Activated naive CD4-positive, alpha-beta T cell treated with anti-CD3 and anti-CD28 coated beads for 36 hours (primary cell): ENCODE measurements around the gene IRAK2. TPM values are rescaled to one million over a fixed set of nuclear protein-coding genes. Genes with fewer than 3 reads are reported as not detected.
A peak's percentile ranks its signal among the peaks of the same experiment; 100 is the strongest.

Source experiments
- CTCF ChIA-PET: fragments of 350-600 bp; sonication (Branson Sonifier 250); formaldehyde crosslinking; loops from one replicate; lab custom pipeline; 2021; ENCODE audit warnings: antibody characterized with exemption; lab: Charles Lee
- DNase-seq: peaks from one replicate; pipeline ENCODE4 v3.0.0-alpha.2; 2020
- H3K27ac Mint-ChIP-seq: one replicate; pipeline ENCODE4 v1.8.0; 2021; ENCODE audit warnings: mild to moderate bottlenecking, mixed read lengths
- H3K27me3 Mint-ChIP-seq: one replicate; pipeline ENCODE4 v1.8.0; 2021; ENCODE audit warnings: low read depth, mixed read lengths
- H3K36me3 Mint-ChIP-seq: one replicate; pipeline ENCODE4 v1.8.0; 2021; ENCODE audit warnings: low read depth, mixed read lengths
- H3K4me1 Mint-ChIP-seq: one replicate; pipeline ENCODE4 v1.8.0; 2021; ENCODE audit warnings: low read depth, mixed read lengths
- H3K4me3 Mint-ChIP-seq: one replicate; pipeline ENCODE4 v1.8.0; 2021; ENCODE audit warnings: mild to moderate bottlenecking, moderate library complexity, mixed read lengths
- H3K9me3 Mint-ChIP-seq: one replicate; pipeline ENCODE4 v1.8.0; 2021; ENCODE audit warnings: mixed read lengths
- intact Hi-C: fragments of 100-400 bp; cut with micrococcal nuclease; formaldehyde crosslinking; loops from one replicate; pipeline ENCODE4 v1.15.1; 2023
- total RNA-seq, 2 experiments: library from RNA; stranded (reverse); gene quantifications; one replicate each; pipeline ENCODE4 v1.2.3, GENCODE V29; 2021

IRAK2 gene
- total RNA-seq, 2 experiments from 2014 or later = 6.4 to 6.9 TPM

DNA sequence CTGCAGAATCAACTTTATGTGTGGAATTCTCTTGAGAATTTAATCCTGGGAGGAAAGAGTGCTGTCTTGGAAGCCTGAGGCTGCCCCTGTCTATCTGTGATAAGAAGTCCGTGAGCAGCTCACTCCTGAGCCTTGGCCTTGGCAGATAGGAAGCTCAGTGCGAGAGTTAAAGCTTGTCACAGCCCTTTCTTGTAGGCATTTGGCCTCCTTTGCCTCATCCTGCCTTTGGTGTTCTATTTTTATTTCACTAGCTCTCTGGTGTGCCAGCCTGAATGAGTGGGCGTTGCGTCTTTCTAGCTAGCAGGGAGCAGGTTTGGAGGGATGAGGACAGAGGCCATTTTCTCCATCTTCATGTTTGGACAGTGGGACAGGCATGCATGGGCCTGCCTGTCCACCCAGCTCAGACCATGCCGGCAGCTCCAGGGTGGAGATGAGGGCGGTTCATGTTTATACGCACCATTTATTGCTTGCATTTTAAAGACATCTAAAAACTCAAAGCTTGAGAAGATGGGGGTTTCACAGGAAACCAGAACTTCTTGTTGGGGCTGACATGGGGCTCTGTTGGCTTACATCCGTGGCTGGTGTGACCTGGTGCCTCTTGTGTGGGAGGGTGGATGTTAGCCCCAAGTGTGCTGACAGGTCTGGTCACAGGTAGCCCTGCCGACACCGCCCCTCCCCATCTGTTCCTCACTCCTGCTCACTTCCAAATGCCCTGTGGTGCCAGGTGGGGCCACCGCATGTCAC lies 29.8 kb downstream of the IRAK2 start:
- CTCF ChIA-PET = interaction anchor here (0.6 to 4.1 kb wide), 7 partner anchors 10 to 402 kb away, joined by 3 to 19 read pairs (median 3); partner anchors contain the start of gene ARPC4
- intact Hi-C loops = loop anchor here (5.0 kb wide), 2 partner anchors 243 to 797 kb away; partner anchors contain the start of gene SETD5
- Mint-ChIP-seq H3K27me3 (no peaks in the 10 kb centered on the region), H3K27ac (peak overlapping the region; percentile 96), H3K9me3 (no peaks in the 10 kb centered on the region), H3K36me3 (no peaks in the 10 kb centered on the region), H3K4me1 (peaks cover 89% of the 10 kb centered on the region), H3K4me3 (peak overlapping the region; percentile 32)
- peak; percentile 78 for DNase-seq

GRCh38 chr3:10195366-10196089 lies 30.8 kb downstream of the IRAK2 start:
- DNase-seq = no peak
- Mint-ChIP-seq H3K9me3 (no peaks in the 10 kb centered on the region), H3K4me3 (peak overlapping the region; percentile 32), H3K27me3 (no peaks in the 10 kb centered on the region), H3K36me3 (no peaks in the 10 kb centered on the region), H3K27ac (peak overlapping the region; percentile 96), H3K4me1 (peaks cover 85% of the 10 kb centered on the region)
- CTCF ChIA-PET = interaction anchor here (1.0 to 4.1 kb wide), 5 partner anchors 9 to 403 kb away, joined by 3 to 19 read pairs (median 4); partner anchors contain the start of gene ARPC4
- intact Hi-C loops = no loop called here

DNA sequence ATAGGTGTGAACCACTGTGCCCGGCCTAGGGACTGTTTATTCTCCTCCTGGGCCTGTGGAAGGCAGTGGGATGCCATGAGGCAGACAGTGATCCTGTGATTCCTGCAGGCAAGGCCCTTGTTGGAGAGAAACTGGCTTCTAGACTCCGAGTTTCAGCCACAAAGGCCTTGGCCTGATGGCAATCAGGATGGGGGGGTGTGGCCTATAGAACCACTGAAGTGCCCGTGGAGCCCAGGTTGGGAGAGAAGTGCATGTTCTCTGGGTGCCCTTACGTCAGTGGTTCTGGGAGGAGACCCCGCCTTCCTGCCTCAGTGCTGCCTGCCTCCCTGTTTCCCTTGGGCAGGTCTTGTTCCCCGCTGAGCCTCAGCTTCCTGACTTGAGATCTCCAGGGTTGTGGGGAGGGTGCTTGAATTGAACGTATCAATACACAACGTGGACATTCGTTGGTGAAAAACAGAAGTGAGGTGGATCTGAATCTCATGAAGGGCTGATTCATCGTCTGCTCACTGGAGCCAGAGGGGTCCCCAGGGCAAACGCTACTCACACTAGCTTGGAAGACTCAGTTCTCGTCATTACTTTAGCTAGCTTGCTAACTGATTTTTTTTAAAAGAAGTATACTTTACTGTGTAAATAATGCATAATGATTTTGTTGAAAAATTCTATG lies 31.8 kb downstream of the IRAK2 start:
- Mint-ChIP-seq H3K27ac (peak overlapping the region; percentile 98), H3K9me3 (no peaks in the 10 kb centered on the region), H3K4me3 (no peak overlapping the region), H3K27me3 (no peaks in the 10 kb centered on the region), H3K4me1 (peaks cover 78% of the 10 kb centered on the region), H3K36me3 (no peaks in the 10 kb centered on the region)
- DNase-seq = no peak
- intact Hi-C loops = no loop called here
- CTCF ChIA-PET = interaction anchor here (1.1 kb wide), 1 partner anchor 33 kb away, joined by 3 read pairs; no protein-coding TSS in a partner anchor

GRCh38 chr3:10198226-10198625 lies 33.5 kb downstream of the IRAK2 start:
- H3K36me3 Mint-ChIP-seq = peaks cover 6% of the 10 kb centered on the region
- no peak for DNase-seq
- H3K27me3 Mint-ChIP-seq = no peaks in the 10 kb centered on the region
- intact Hi-C loops = loop anchor here (2.0 kb wide), 1 partner anchor 33 kb away; the partner anchor contains the start of gene IRAK2
- H3K4me3 Mint-ChIP-seq = no peak overlapping the region
- no peaks in the 10 kb centered on the region for H3K9me3 Mint-ChIP-seq
- peak overlapping the region; percentile 98 for H3K27ac Mint-ChIP-seq
- CTCF ChIA-PET = interaction anchor here (0.6 to 1.3 kb wide), 3 partner anchors 32 to 62 kb away, joined by 3 read pairs; no protein-coding TSS in a partner anchor
- peaks cover 74% of the 10 kb centered on the region for H3K4me1 Mint-ChIP-seq

GRCh38 chr3:10198761-10199649 lies 34.3 kb downstream of the IRAK2 start:
- CTCF ChIA-PET = interaction anchor here (0.8 to 1.3 kb wide), 3 partner anchors 15 to 33 kb away, joined by 3 to 8 read pairs (median 3); no protein-coding TSS in a partner anchor

DNA sequence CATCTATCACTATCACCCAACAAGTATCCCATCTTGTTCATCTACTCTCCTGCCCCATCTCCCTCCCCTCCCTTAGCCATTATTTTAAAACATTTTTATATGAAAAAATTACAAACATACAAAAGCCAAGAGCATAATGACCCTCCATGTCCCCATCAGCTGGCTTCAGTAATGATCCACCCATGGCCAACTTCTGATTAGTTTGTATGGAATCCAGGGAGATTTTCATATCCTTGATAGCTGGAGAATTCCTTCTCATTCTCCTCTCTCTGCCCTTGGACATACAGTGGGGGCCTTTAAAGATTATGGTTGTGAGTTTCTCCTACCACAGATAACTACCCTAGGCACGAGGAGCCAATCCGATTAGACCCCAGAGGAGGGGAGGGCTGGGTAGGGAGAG lies 40.2 kb downstream of the IRAK2 start:
- Mint-ChIP-seq H3K27me3 (no peaks in the 10 kb centered on the region), H3K27ac (no peak overlapping the region), H3K36me3 (peaks cover 11% of the 10 kb centered on the region), H3K9me3 (no peaks in the 10 kb centered on the region), H3K4me1 (peaks cover 30% of the 10 kb centered on the region), H3K4me3 (no peak overlapping the region)
- no peak for DNase-seq
- CTCF ChIA-PET = interaction anchor here (1.3 to 2.7 kb wide), 4 partner anchors 9 to 40 kb away, joined by 5 to 19 read pairs (median 6); partner anchors contain the start of gene IRAK2
- intact Hi-C loops = no loop called here

More at GRCh38 chr3:10198761-10199649, 34.3 kb downstream of the IRAK2 start:
- H3K4me3 Mint-ChIP-seq = peak overlapping the region; percentile 22
- no peaks in the 10 kb centered on the region for H3K9me3 Mint-ChIP-seq
- peaks cover 8% of the 10 kb centered on the region for H3K36me3 Mint-ChIP-seq
- peak overlapping the region; percentile 98 for H3K27ac Mint-ChIP-seq
- intact Hi-C loops = loop anchor here (1.0 to 2.0 kb wide), 5 partner anchors 10 to 49 kb away; partner anchors contain the start of genes IRAK2 and TATDN2
- DNase-seq = peak; percentile 91
- peaks cover 71% of the 10 kb centered on the region for H3K4me1 Mint-ChIP-seq
- no peaks in the 10 kb centered on the region for H3K27me3 Mint-ChIP-seq

- CTCF ChIA-PET = interaction anchor here (2.7 kb wide), 1 partner anchor 12 kb away, joined by 19 read pairs; no protein-coding TSS in a partner anchor
- intact Hi-C loops = no loop called here
- Mint-ChIP-seq H3K27ac (peak overlapping the region; percentile 7), H3K4me3 (no peak overlapping the region), H3K27me3 (no peaks in the 10 kb centered on the region), H3K4me1 (peaks cover 29% of the 10 kb centered on the region), H3K36me3 (peaks cover 11% of the 10 kb centered on the region), H3K9me3 (no peaks in the 10 kb centered on the region)
- no peak for DNase-seq
Observed at GRCh38 chr3:10205451-10206165, 40.9 kb downstream of the IRAK2 start.

GRCh38 chr3:10206166-10206511 lies 41.4 kb downstream of the IRAK2 start:
- CTCF ChIA-PET = no interaction called here
- H3K36me3 Mint-ChIP-seq = peaks cover 11% of the 10 kb centered on the region
- no peaks in the 10 kb centered on the region for H3K9me3 Mint-ChIP-seq
- intact Hi-C loops = no loop called here
- H3K4me3 Mint-ChIP-seq = no peak overlapping the region
- no peaks in the 10 kb centered on the region for H3K27me3 Mint-ChIP-seq
- no peak for DNase-seq
- H3K4me1 Mint-ChIP-seq = peaks cover 29% of the 10 kb centered on the region
- no peak overlapping the region for H3K27ac Mint-ChIP-seq

DNA sequence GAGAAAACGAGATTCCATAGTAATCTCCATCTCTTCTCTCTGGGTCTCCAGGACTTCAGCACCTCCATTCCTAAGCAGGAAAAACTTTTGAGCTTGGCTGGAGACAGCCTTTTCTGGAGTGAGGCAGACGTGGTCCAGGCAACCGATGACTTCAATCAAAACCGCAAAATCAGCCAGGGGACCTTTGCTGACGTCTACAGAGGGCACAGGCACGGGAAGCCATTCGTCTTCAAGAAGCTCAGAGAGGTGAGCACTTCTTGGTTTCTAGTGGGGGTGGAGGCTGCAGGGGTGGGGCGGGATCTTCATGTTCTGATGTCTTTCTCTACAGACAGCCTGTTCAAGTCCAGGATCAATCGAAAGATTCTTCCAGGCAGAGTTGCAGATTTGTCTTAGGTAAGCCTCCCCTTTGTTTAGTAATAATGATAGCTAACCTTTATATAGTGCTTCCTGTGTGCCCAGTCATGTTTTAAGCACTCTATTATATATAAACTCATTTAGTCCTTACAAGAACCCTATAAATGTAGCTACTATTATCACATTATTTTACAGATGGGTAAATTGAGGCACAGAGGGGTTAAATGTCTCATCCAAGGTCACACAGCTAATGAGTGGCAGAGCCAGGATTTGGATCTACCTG lies 48.6 kb downstream of the IRAK2 start:
- Mint-ChIP-seq H3K36me3 (peaks cover 15% of the 10 kb centered on the region), H3K27ac (no peak overlapping the region), H3K4me3 (no peak overlapping the region), H3K4me1 (peaks cover 3% of the 10 kb centered on the region), H3K9me3 (peaks cover 5% of the 10 kb centered on the region), H3K27me3 (no peaks in the 10 kb centered on the region)
- CTCF ChIA-PET = interaction anchor here (1.2 to 1.7 kb wide), 3 partner anchors 9 to 21 kb away, joined by 3 to 5 read pairs (median 5); no protein-coding TSS in a partner anchor
- intact Hi-C loops = no loop called here
- no peak for DNase-seq

GRCh38 chr3:10215578-10216368 lies 51.1 kb downstream of the IRAK2 start:
- Mint-ChIP-seq H3K36me3 (peaks cover 14% of the 10 kb centered on the region), H3K27me3 (no peaks in the 10 kb centered on the region), H3K27ac (no peak overlapping the region), H3K4me3 (no peak overlapping the region), H3K9me3 (peaks cover 5% of the 10 kb centered on the region), H3K4me1 (peaks cover 8% of the 10 kb centered on the region)
- DNase-seq = no peak
- CTCF ChIA-PET = interaction anchor here (0.7 kb wide), 2 partner anchors 49 to 115 kb away, joined by 3 read pairs; no protein-coding TSS in a partner anchor
- intact Hi-C loops = no loop called here
